ENCODE measurements around the gene SMAP1. TPM values are rescaled to one million over a fixed set of nuclear protein-coding genes. Genes with fewer than 3 reads are reported as not detected.
A peak's percentile ranks its signal among the peaks of the same experiment; 100 is the strongest.

SMAP1 gene
- total RNA-seq, 2 donors from 2014 or later, result 36.6 to 49.4 TPM

DNA sequence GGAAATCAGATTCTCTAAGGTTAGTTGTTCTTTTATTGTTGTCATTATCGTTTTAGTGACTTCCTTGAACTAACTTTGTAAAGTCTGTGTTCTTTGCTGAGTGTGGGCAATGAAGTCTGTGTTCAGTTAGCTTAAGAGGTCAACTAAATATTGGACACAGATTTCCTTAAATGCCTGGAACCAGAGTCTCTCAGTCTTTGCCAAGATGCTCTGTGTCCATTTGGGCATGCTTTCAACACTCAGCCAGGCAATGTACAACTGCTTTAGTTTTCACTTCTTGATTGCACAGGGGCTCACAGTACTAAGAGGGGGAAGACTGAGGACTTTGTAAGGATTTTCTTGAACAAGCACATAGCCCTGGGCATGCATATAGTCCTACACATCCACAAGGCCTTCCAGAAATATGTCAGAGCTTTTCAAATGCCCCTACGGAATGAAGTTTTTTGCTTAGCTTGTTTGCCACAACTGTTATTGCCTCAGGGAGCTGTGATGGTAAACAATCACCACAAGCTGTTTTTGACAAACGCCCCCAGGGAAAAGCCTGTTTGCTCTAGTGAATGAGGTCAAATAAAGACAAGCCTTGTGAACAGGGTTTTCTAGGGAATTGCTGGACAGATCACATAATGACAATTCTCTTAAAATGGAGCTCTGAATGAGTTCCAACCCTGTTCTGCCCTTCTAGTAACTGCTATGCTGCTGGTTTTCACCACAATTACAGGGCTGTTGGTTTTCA is 206.7 kb downstream of the SMAP1 start:
- Histone ChIP-seq H3K36me3 (ENCODE audit: control insufficient read depth, insufficient read depth, low read length) (no peaks in the 10 kb centered on the region), H3K9ac (ENCODE audit: extremely low read depth, low read length, poor library complexity, severe bottlenecking) (no peak overlapping the region), H3K4me3 (ENCODE audit: low read length) (no peak overlapping the region), H3K4me1 (ENCODE audit: control insufficient read depth, insufficient read depth, low read length) (no peaks in the 10 kb centered on the region), H3K27ac (ENCODE audit: low read depth, low read length) (no peak overlapping the region), H3K27me3 (ENCODE audit: control insufficient read depth, insufficient read depth, low read length, poor library complexity, severe bottlenecking) (no peaks in the 10 kb centered on the region), H3K9me3 (ENCODE audit: control insufficient read depth, low read length) (peaks cover 20% of the 10 kb centered on the region)
- TF ChIP-seq CTCF (conservative IDR thresholded peaks at IDR 0.05), result no peak
- no peak for DNase-seq
- 74 to 75% methylated on average over 3 of the region's 3 CpGs for WGBS, 2 experiments (ENCODE audit: insufficient coverage in 1 of 2, insufficient read length in 1 of 2)
- Mint-ChIP-seq H3K27me3 (ENCODE audit: insufficient read depth) (no peaks in the 10 kb centered on the region), H3K36me3 (ENCODE audit: low read depth) (peaks cover 7% of the 10 kb centered on the region), H3K4me1 (peaks cover 11% of the 10 kb centered on the region), H3K27ac (no peak overlapping the region), H3K9me3 (peaks cover 28% of the 10 kb centered on the region), H3K4me3 (no peak overlapping the region)

- Histone ChIP-seq H3K4me1 (ENCODE audit: control insufficient read depth, insufficient read depth, low read length) (no peaks in the 10 kb centered on the region), H3K9me3 (ENCODE audit: control insufficient read depth, low read length) (no peaks in the 10 kb centered on the region), H3K36me3 (ENCODE audit: control insufficient read depth, insufficient read depth, low read length) (no peaks in the 10 kb centered on the region), H3K27me3 (ENCODE audit: control insufficient read depth, insufficient read depth, low read length, poor library complexity, severe bottlenecking) (no peaks in the 10 kb centered on the region), H3K27ac (ENCODE audit: low read depth, low read length) (no peak overlapping the region), H3K4me3 (ENCODE audit: low read length) (no peak overlapping the region), H3K9ac (ENCODE audit: extremely low read depth, low read length, poor library complexity, severe bottlenecking) (no peak overlapping the region)
- Mint-ChIP-seq H3K27ac (no peak overlapping the region), H3K4me1 (peaks cover 8% of the 10 kb centered on the region), H3K4me3 (no peak overlapping the region), H3K9me3 (no peaks in the 10 kb centered on the region), H3K36me3 (ENCODE audit: low read depth) (no peaks in the 10 kb centered on the region), H3K27me3 (ENCODE audit: insufficient read depth) (peaks cover 2% of the 10 kb centered on the region)
- DNase-seq, result no peak
- no peak for TF ChIP-seq CTCF (conservative IDR thresholded peaks at IDR 0.05)
- WGBS, 2 experiments (ENCODE audit: insufficient coverage in 1 of 2, insufficient read length in 1 of 2), result 97 to 98% methylated on average over 4 to 5 of the region's 5 CpGs
Measured at GRCh38 chr6:70879496-70879895, 211.8 kb downstream of the SMAP1 start.

DNA sequence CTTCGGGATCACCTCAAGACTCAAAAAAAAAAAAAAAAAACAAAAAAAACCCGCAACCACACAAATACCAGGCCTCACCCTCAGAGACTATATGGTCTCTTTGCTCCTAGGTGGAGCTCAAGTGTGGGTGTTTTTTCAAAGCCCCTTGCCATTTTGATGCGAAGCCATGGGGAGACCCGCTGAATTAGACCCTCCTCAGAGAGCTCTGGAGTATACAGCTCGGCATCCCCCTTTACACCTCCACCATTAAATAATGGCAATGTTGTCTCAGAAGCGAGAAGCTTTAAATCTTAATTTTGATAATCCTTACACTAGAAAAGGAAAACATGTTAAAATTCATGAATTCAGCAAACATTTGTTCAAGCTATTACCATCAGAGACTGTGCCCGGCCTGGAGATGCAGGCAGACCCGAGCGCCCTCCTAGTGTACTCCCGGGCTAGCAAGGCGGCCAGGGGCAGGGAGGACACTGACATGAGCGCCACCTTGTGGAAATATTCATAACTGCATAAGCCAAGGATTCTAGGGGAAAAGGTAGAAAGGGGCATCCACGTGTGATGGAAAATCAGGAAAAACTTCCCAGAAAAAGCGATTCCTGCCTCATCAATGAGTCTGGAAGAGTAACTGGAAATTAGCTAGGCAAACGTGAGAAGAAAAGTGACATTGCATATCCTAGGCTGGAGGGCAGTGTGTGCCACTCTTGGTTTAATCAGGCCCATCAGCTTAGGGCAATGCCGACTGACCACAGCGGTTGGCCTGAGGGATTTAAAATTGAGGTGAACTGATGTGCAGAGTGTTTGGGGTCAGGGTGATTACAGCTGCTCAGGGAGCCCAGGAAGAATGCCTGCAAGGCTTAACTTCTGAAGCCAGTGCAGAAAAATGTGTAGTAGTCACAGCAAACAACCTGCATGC is 216.6 kb downstream of the SMAP1 start:
- 43 to 45% methylated on average over 9 to 17 of the region's 17 CpGs for WGBS, 2 experiments (ENCODE audit: insufficient coverage in 1 of 2, insufficient read length in 1 of 2)

More for the DNA sequence above, 216.6 kb downstream of the SMAP1 start:
- Mint-ChIP-seq H3K27me3 (ENCODE audit: insufficient read depth) (peaks cover 4% of the 10 kb centered on the region), H3K9me3 (no peaks in the 10 kb centered on the region), H3K27ac (no peak overlapping the region), H3K4me3 (no peak overlapping the region), H3K36me3 (ENCODE audit: low read depth) (no peaks in the 10 kb centered on the region), H3K4me1 (peaks cover 15% of the 10 kb centered on the region)
- TF ChIP-seq CTCF (conservative IDR thresholded peaks at IDR 0.05), result peak; percentile 92
- H3K27me3 ChIP-seq (ENCODE audit: control insufficient read depth, insufficient read depth, low read length, poor library complexity, severe bottlenecking), result peaks cover 10% of the 10 kb centered on the region
- H3K36me3 ChIP-seq (ENCODE audit: control insufficient read depth, insufficient read depth, low read length), result no peaks in the 10 kb centered on the region
- H3K27ac ChIP-seq (ENCODE audit: low read depth, low read length), result no peak overlapping the region
- DNase-seq, result peak; percentile 91
- no peak overlapping the region for H3K9ac ChIP-seq (ENCODE audit: extremely low read depth, low read length, poor library complexity, severe bottlenecking)
- H3K4me3 ChIP-seq (ENCODE audit: low read length), result no peak overlapping the region
- no peaks in the 10 kb centered on the region for H3K9me3 ChIP-seq (ENCODE audit: control insufficient read depth, low read length)
- H3K4me1 ChIP-seq (ENCODE audit: control insufficient read depth, insufficient read depth, low read length), result peaks cover 3% of the 10 kb centered on the region

Data from endodermal cell (in vitro differentiated cells).